Left renal pelvis (tissue), 4 donors: ENCODE data around the gene NAGS. TPM values are rescaled to one million over a fixed set of nuclear protein-coding genes. Genes with fewer than 3 reads are reported as not detected.
"Not testable (repeated sequence)": the region's sequence is repeated elsewhere in the genome, so short reads cannot be mapped to it uniquely, and the experiment has no call there.

Experiments
- DNase-seq, 4 donors: peaks; one replicate each; pipeline ENCODE4 v3.0.0-alpha.2; 2013; ENCODE audit warnings: low read depth in 4 of 4, low spot score in 3 of 4
- polyA plus RNA-seq, 4 donors: library from polyadenylated mRNA; unstranded; fragments of 120-200 nt; gene quantifications; one replicate each; pipeline ENCODE4 v1.2.1, GENCODE V29; 2013; ENCODE audit not compliant: insufficient read length in 4 of 4

Gene NAGS
- polyA plus RNA-seq, 4 donors = 0.93 to 3.6 (median 2.8) TPM

GRCh38 chr17:44006272-44006597 is 1.8 kb downstream of the NAGS start:
- DNase-seq = no peak

GRCh38 chr17:44006598-44007345 is 2.4 kb downstream of the NAGS start:
- peak; percentile 87 to 90 (median 88) for DNase-seq

- DNase-seq = no peak
Observed at GRCh38 chr17:44007346-44008204, 3.2 kb downstream of the NAGS start.

GRCh38 chr17:44008205-44008909 is 3.9 kb downstream of the NAGS start:
- no peak for DNase-seq

GRCh38 chr17:44010966-44011647 is 6.7 kb downstream of the NAGS start:
- no peak for DNase-seq

- no peak for DNase-seq
Observed at GRCh38 chr17:44011876-44012275, 7.5 kb downstream of the NAGS start.

GRCh38 chr17:44012391-44012790 is 8.0 kb downstream of the NAGS start:
- DNase-seq = no peak

- DNase-seq = no peak
Observed at GRCh38 chr17:44012874-44013273, 8.5 kb downstream of the NAGS start.

- DNase-seq = no peak
Observed at GRCh38 chr17:44014133-44014436, 9.7 kb downstream of the NAGS start.

- peak; percentile 78 to 87 (median 82) for DNase-seq
Observed at GRCh38 chr17:44014437-44015172, 10.2 kb downstream of the NAGS start, which contains the start of gene TMEM101. TMEM101 (minus strand) TSS chr17:44014963; CDS start chr17:44014952, 11 bp downstream.

- DNase-seq = not testable (repeated sequence)
Observed at GRCh38 chr17:44021227-44021626, 16.8 kb downstream of the NAGS start.

- DNase-seq = no peak
Observed at GRCh38 chr17:44022246-44022645, 17.8 kb downstream of the NAGS start.

GRCh38 chr17:44023545-44024270 is 19.3 kb downstream of the NAGS start:
- no peak for DNase-seq

GRCh38 chr17:44024271-44024663 is 19.8 kb downstream of the NAGS start:
- DNase-seq = no peak

- DNase-seq = no peak
Observed at GRCh38 chr17:44024853-44025252, 20.4 kb downstream of the NAGS start.

GRCh38 chr17:44029736-44030135 is 25.3 kb downstream of the NAGS start:
- no peak for DNase-seq

- DNase-seq = no peak
Observed at GRCh38 chr17:44030482-44030881, 26.1 kb downstream of the NAGS start.

- DNase-seq = no peak
Observed at GRCh38 chr17:44033861-44034408, 29.5 kb downstream of the NAGS start.

GRCh38 chr17:44034688-44035087 is 30.3 kb downstream of the NAGS start:
- DNase-seq = not testable (repeated sequence)
